ENCODE results near the gene PICALM.

GRCh38 chr11:86115542-86116385 is 46.9 kb upstream of the PICALM start:
- TF ChIP-seq GATA3 (IDR thresholded peaks at IDR 0.05; ENCODE audit: low read depth, low read length) (no peak), GATA2 (IDR thresholded peaks at IDR 0.05; ENCODE audit: low read depth, low read length) (no peak)

Data from SH-SY5Y (cell line).